Tibial artery (tissue), 4 donors: ENCODE data around the gene PTH.

ENCODE experiments used
- DNase-seq, 2 donors: peaks; one replicate each; pipeline ENCODE4 v3.0.0-alpha.2; 2019
- H3K27ac ChIP-seq, 2 donors: fragments of 200-600 bp; sonication (generic) in 1 of 2; 1 replicate in 1 of 2; 2 replicates in 1 of 2; pipeline ENCODE4 v1.5.1; 2018 to 2019; ENCODE audit warnings: mild to moderate bottlenecking in 1 of 2
- H3K27me3 ChIP-seq, 2 donors: fragments of 200-600 bp; sonication (generic) in 1 of 2; one replicate each; pipeline versions ENCODE4 v1.5.1 to v1.6.0; 2016 to 2019
- H3K36me3 ChIP-seq, 3 donors: fragments of 200-600 bp; sonication (generic) in 2 of 3; one replicate each; pipeline ENCODE4 v1.5.1; 2016 to 2019; ENCODE audit warnings: mild to moderate bottlenecking in 2 of 3
- H3K4me1 ChIP-seq, 4 donors: fragments of 200-600 bp; sonication (generic) in 2 of 4; 1 replicate in 3 of 4; 2 replicates in 1 of 4; pipeline ENCODE4 v1.5.1; 2016 to 2019
- H3K4me3 ChIP-seq, 2 donors: fragments of 200-600 bp; sonication (generic) in 1 of 2; 1 replicate in 1 of 2; 2 replicates in 1 of 2; pipeline ENCODE4 v1.5.1; 2018 to 2019; ENCODE audit warnings: mild to moderate bottlenecking in 2 of 2
- H3K9me3 ChIP-seq, 3 donors: fragments of 200-600 bp; sonication (generic) in 1 of 3; one replicate each; pipeline ENCODE4 v1.5.1; 2016 to 2019
- CTCF ChIP-seq, 2 experiments: fragments of 200-600 bp in 1 of 2; fragments of 450-650 bp in 1 of 2; IDR thresholded peaks; one replicate each; pipeline ENCODE4 v1.5.1; 2017 to 2019; ENCODE audit warnings: antibody characterized with exemption in 2 of 2, mild to moderate bottlenecking in 1 of 2, moderate library complexity in 1 of 2
- intact Hi-C: fragments of 100-400 bp; cut with DNase I; formaldehyde crosslinking; loops from one replicate; pipeline ENCODE4 v1.15.0; 2023; ENCODE audit warnings: low total_unique reads

The PTH gene

GRCh38 chr11:13479688-13480087 is 16.1 kb downstream of the PTH start:
- TF ChIP-seq CTCF (IDR thresholded peaks at IDR 0.05), result no peak
- intact Hi-C loops, result no loop called here

GRCh38 chr11:13475091-13475490 is 20.7 kb downstream of the PTH start:
- Histone ChIP-seq H3K27ac (no peak overlapping the region), H3K27me3 (no peaks in the 10 kb centered on the region), H3K9me3 (no peaks in the 10 kb centered on the region), H3K4me3 (no peak overlapping the region), H3K36me3 (no peaks in the 10 kb centered on the region), H3K4me1 (no peaks in the 10 kb centered on the region)
- intact Hi-C loops, result no loop called here
- TF ChIP-seq CTCF (IDR thresholded peaks at IDR 0.05), result no peak
- DNase-seq, result no peak

More at GRCh38 chr11:13479688-13480087, 16.1 kb downstream of the PTH start:
- Histone ChIP-seq H3K36me3 (no peaks in the 10 kb centered on the region), H3K4me3 (no peak overlapping the region), H3K27ac (no peak overlapping the region), H3K9me3 (no peaks in the 10 kb centered on the region), H3K4me1 (no peaks in the 10 kb centered on the region), H3K27me3 (no peaks in the 10 kb centered on the region)
- DNase-seq, result no peak

GRCh38 chr11:13473013-13473722 is 22.6 kb downstream of the PTH start:
- no peaks in the 10 kb centered on the region for H3K36me3 ChIP-seq
- no peaks in the 10 kb centered on the region for H3K4me1 ChIP-seq
- no peaks in the 10 kb centered on the region for H3K9me3 ChIP-seq
- TF ChIP-seq CTCF (IDR thresholded peaks at IDR 0.05), result no peak
- no peak overlapping the region for H3K27ac ChIP-seq
- intact Hi-C loops, result no loop called here
- H3K4me3 ChIP-seq, result no peak overlapping the region
- DNase-seq, result no peak
- H3K27me3 ChIP-seq, result no peaks in the 10 kb centered on the region

GRCh38 chr11:13468750-13469149 is 27.0 kb downstream of the PTH start:
- peaks cover 0 to 3% (median 1%) of the 10 kb centered on the region in 4 donors for H3K4me1 ChIP-seq
- H3K27ac ChIP-seq, result no peak overlapping the region
- TF ChIP-seq CTCF (IDR thresholded peaks at IDR 0.05), result no peak
- H3K4me3 ChIP-seq, result no peak overlapping the region
- DNase-seq, result no peak
- intact Hi-C loops, result loop anchor here (10.0 kb wide), 1 partner anchor 264 kb away; no protein-coding TSS in a partner anchor
- no peaks in the 10 kb centered on the region for H3K9me3 ChIP-seq
- no peaks in the 10 kb centered on the region for H3K36me3 ChIP-seq
- no peaks in the 10 kb centered on the region for H3K27me3 ChIP-seq

- no peak overlapping the region for H3K4me3 ChIP-seq
- no peak overlapping the region for H3K27ac ChIP-seq
- no peaks in the 10 kb centered on the region for H3K27me3 ChIP-seq
- H3K4me1 ChIP-seq, result peaks cover 0 to 18% (median 14%) of the 10 kb centered on the region in 4 donors
- no peak for DNase-seq
- intact Hi-C loops, result loop anchor here (10.0 kb wide), 1 partner anchor 261 kb away; no protein-coding TSS in a partner anchor
- no peaks in the 10 kb centered on the region for H3K9me3 ChIP-seq
- TF ChIP-seq CTCF (IDR thresholded peaks at IDR 0.05), result peak; percentile 41 to 42
- H3K36me3 ChIP-seq, result no peaks in the 10 kb centered on the region
Observed at GRCh38 chr11:13465909-13466371, 29.9 kb downstream of the PTH start.
